ENCODE measurements around the gene POU6F1.

- TF ChIP-seq CTCF (conservative IDR thresholded peaks at IDR 0.05; ENCODE audit: low read depth, low read length): no peak
- TF ChIP-seq EZH2phosphoT487 (IDR thresholded peaks at IDR 0.05; ENCODE audit: borderline replicate concordance, low read length): no peak
- TF ChIP-seq EZH2 (IDR thresholded peaks at IDR 0.05; ENCODE audit: low read length, unreplicated experiment): no peak
Measured at GRCh38 chr12:51190820-51191219, 27.0 kb downstream of the POU6F1 start.

Measured in PC-3 (cell line).